ENCODE data around the gene TSPAN18. TPM values are rescaled to one million over a fixed set of nuclear protein-coding genes. Genes with fewer than 3 reads are reported as not detected.

TSPAN18 gene
- total RNA-seq, 2 donors from 2014 or later: 3.1 to 10.8 TPM

- DNase-seq: no peak
- intact Hi-C loops (cut with DNase I, micrococcal nuclease): no loop called here
- ATAC-seq: no peak
These were observed 101.5 kb downstream of the TSPAN18 start for GRCh38 chr11:44828296-44828695.

- DNase-seq (no peak), ATAC-seq (no peak)
- intact Hi-C loops (cut with DNase I, micrococcal nuclease): no loop called here
These were observed 103.1 kb downstream of the TSPAN18 start for GRCh38 chr11:44829838-44830237.

GRCh38 chr11:44831605-44832394, 105.0 kb downstream of the TSPAN18 start:
- intact Hi-C loops (cut with DNase I, micrococcal nuclease): no loop called here

GRCh38 chr11:44832452-44832851, 105.7 kb downstream of the TSPAN18 start:
- no peak for ATAC-seq
- intact Hi-C loops (cut with DNase I, micrococcal nuclease): no loop called here

More at GRCh38 chr11:44831605-44832394, 105.0 kb downstream of the TSPAN18 start:
- ATAC-seq (no peak), DNase-seq (no peak)

GRCh38 chr11:44833221-44833876, 106.6 kb downstream of the TSPAN18 start:
- no peak for ATAC-seq
- DNase-seq: no peak
- intact Hi-C loops (cut with DNase I, micrococcal nuclease): no loop called here

More at GRCh38 chr11:44832452-44832851, 105.7 kb downstream of the TSPAN18 start:
- DNase-seq: no peak

GRCh38 chr11:44833877-44834452, 107.2 kb downstream of the TSPAN18 start:
- intact Hi-C loops (cut with DNase I, micrococcal nuclease): no loop called here
- no peak for DNase-seq
- no peak for ATAC-seq

GRCh38 chr11:44834846-44835245, 108.1 kb downstream of the TSPAN18 start:
- ATAC-seq (no peak), DNase-seq (no peak)
- intact Hi-C loops (cut with DNase I, micrococcal nuclease): no loop called here

GRCh38 chr11:44835296-44835695, 108.5 kb downstream of the TSPAN18 start:
- no peak for DNase-seq
- intact Hi-C loops (cut with DNase I, micrococcal nuclease): no loop called here

GRCh38 chr11:44835938-44836337, 109.2 kb downstream of the TSPAN18 start:
- no peak for ATAC-seq
- no peak for DNase-seq
- intact Hi-C loops (cut with DNase I, micrococcal nuclease): no loop called here

More at GRCh38 chr11:44835296-44835695, 108.5 kb downstream of the TSPAN18 start:
- ATAC-seq: no peak

- no peak for ATAC-seq
- intact Hi-C loops (cut with DNase I, micrococcal nuclease): no loop called here
- DNase-seq: no peak
These were observed 110.9 kb downstream of the TSPAN18 start for GRCh38 chr11:44837661-44838060.

GRCh38 chr11:44839458-44840084, 112.8 kb downstream of the TSPAN18 start:
- ATAC-seq (no peak), DNase-seq (no peak)
- intact Hi-C loops (cut with DNase I, micrococcal nuclease): no loop called here

- intact Hi-C loops (cut with DNase I, micrococcal nuclease): no loop called here
- no peak for ATAC-seq
- no peak for DNase-seq
These were observed 113.3 kb downstream of the TSPAN18 start for GRCh38 chr11:44840085-44840478.

GRCh38 chr11:44840521-44841251, 113.9 kb downstream of the TSPAN18 start:
- intact Hi-C loops (cut with DNase I, micrococcal nuclease): no loop called here
- no peak for ATAC-seq
- DNase-seq: no peak

- DNase-seq: no peak
- no peak for ATAC-seq
- intact Hi-C loops (cut with DNase I, micrococcal nuclease): no loop called here
These were observed 115.5 kb downstream of the TSPAN18 start for GRCh38 chr11:44842220-44842619.

GRCh38 chr11:44846852-44847251, 120.1 kb downstream of the TSPAN18 start:
- DNase-seq: no peak
- intact Hi-C loops (cut with DNase I, micrococcal nuclease): no loop called here
- ATAC-seq: no peak

- no peak for DNase-seq
- intact Hi-C loops (cut with DNase I, micrococcal nuclease): no loop called here
- no peak for ATAC-seq
These were observed 120.6 kb downstream of the TSPAN18 start for GRCh38 chr11:44847316-44847715.

GRCh38 chr11:44848203-44848962, 121.6 kb downstream of the TSPAN18 start:
- no peak for DNase-seq
- no peak for ATAC-seq
- intact Hi-C loops (cut with DNase I, micrococcal nuclease): no loop called here

- intact Hi-C loops (cut with DNase I, micrococcal nuclease): no loop called here
- no peak for DNase-seq
- no peak for ATAC-seq
These were observed 122.2 kb downstream of the TSPAN18 start for GRCh38 chr11:44848963-44849350.

Measured in left colon (tissue), 2 donors.